HepG2 (cell line): ENCODE measurements around the gene SRSF7. TPM values are rescaled to one million over a fixed set of nuclear protein-coding genes. Genes with fewer than 3 reads are reported as not detected.
A peak's percentile ranks its signal among the peaks of the same experiment; 100 is the strongest.

Source experiments
- BCL6 ChIP-seq: IDR thresholded peaks from 2 replicates; pipeline ENCODE4 v1.6.1; 2016; ENCODE audit warnings: missing genetic modification reagents, missing compliant biosample characterization
- CENPT ChIP-seq: sonication (generic); formaldehyde crosslinking; IDR thresholded peaks from 2 replicates; pipeline ENCODE4 v1.8.0; 2022; ENCODE audit warnings: low read depth, mild to moderate bottlenecking, moderate library complexity, missing genetic modification reagents
- DNMT3B ChIP-seq: conservative IDR thresholded peaks from 2 replicates; pipeline ENCODE4 v1.6.1; 2016; ENCODE audit warnings: missing biosample characterization, control low read depth
- ELF1 ChIP-seq: sonication (generic); formaldehyde crosslinking; IDR thresholded peaks from 2 replicates; pipeline ENCODE4 v1.4.0; 2020; ENCODE audit warnings: missing genetic modification reagents
- HIVEP1 ChIP-seq: sonication (generic); formaldehyde crosslinking; IDR thresholded peaks from 2 replicates; pipeline ENCODE4 v1.4.0; 2020; ENCODE audit warnings: mild to moderate bottlenecking, missing genetic modification reagents
- HOXA5 ChIP-seq: sonication (generic); formaldehyde crosslinking; IDR thresholded peaks from 2 replicates; pipeline ENCODE4 v1.4.0; 2020; ENCODE audit warnings: missing genetic modification reagents
- KLF12 ChIP-seq: sonication (generic); formaldehyde crosslinking; IDR thresholded peaks from 2 replicates; pipeline ENCODE4 v1.4.0; 2020; ENCODE audit warnings: missing genetic modification reagents, borderline replicate concordance
- MLLT10 ChIP-seq: sonication (generic); formaldehyde crosslinking; IDR thresholded peaks from 2 replicates; pipeline ENCODE4 v1.4.0; 2020; ENCODE audit warnings: missing genetic modification reagents
- NCOR1 ChIP-seq: fragments of 200-600 bp; sonication (generic); IDR thresholded peaks from 2 replicates; pipeline ENCODE4 v1.7.0; 2017; ENCODE audit warnings: antibody characterized with exemption, low read length, borderline replicate concordance
- NFYC ChIP-seq: IDR thresholded peaks from 2 replicates; pipeline ENCODE4 v1.6.1; 2016; ENCODE audit warnings: missing genetic modification reagents, missing compliant biosample characterization
- SALL2 ChIP-seq: sonication (generic); formaldehyde crosslinking; IDR thresholded peaks from 2 replicates; pipeline ENCODE4 v1.8.1; 2023; ENCODE audit warnings: mild to moderate bottlenecking, missing genetic modification reagents, inconsistent platforms
- SP4 ChIP-seq: sonication (generic); formaldehyde crosslinking; IDR thresholded peaks from 2 replicates; pipeline ENCODE4 v1.8.1; 2023; ENCODE audit warnings: mild to moderate bottlenecking, missing genetic modification reagents
- TBP ChIP-seq: sonication (generic); formaldehyde crosslinking; IDR thresholded peaks from 2 replicates; pipeline ENCODE4 v1.5.0; 2020; ENCODE audit warnings: missing genetic modification reagents
- TCF7 ChIP-seq: sonication (generic); IDR thresholded peaks from 2 replicates; pipeline ENCODE4 v1.6.1; 2016; ENCODE audit warnings: antibody characterized with exemption, low read depth
- TP53 ChIP-seq: sonication (generic); formaldehyde crosslinking; conservative IDR thresholded peaks from 2 replicates; pipeline ENCODE4 v1.4.0; 2020; ENCODE audit warnings: missing genetic modification reagents
- ZBTB37 ChIP-seq: sonication (generic); formaldehyde crosslinking; IDR thresholded peaks from 2 replicates; pipeline ENCODE4 v1.4.0; 2020; ENCODE audit warnings: mild to moderate bottlenecking, missing genetic modification reagents
- ZC3H4 ChIP-seq: sonication (generic); formaldehyde crosslinking; IDR thresholded peaks from 2 replicates; pipeline ENCODE4 v1.4.0; 2020; ENCODE audit warnings: missing genetic modification reagents, borderline replicate concordance
- ZNF331 ChIP-seq: sonication (generic); formaldehyde crosslinking; IDR thresholded peaks from 2 replicates; pipeline ENCODE4 v1.4.0; 2020; ENCODE audit warnings: missing genetic modification reagents
- ZNF33B ChIP-seq: sonication (generic); formaldehyde crosslinking; IDR thresholded peaks from 2 replicates; pipeline ENCODE4 v1.5.1; 2020; ENCODE audit warnings: mild to moderate bottlenecking, missing genetic modification reagents
- ZNF431 ChIP-seq: sonication (generic); formaldehyde crosslinking; IDR thresholded peaks from 2 replicates; pipeline ENCODE4 v1.9.0; 2022; ENCODE audit warnings: missing genetic modification reagents, low read depth, mild to moderate bottlenecking, borderline replicate concordance
- ZNF557 ChIP-seq: sonication (generic); formaldehyde crosslinking; IDR thresholded peaks from 2 replicates; pipeline ENCODE4 v1.4.0; 2020; ENCODE audit warnings: missing genetic modification reagents
- ZNF562 ChIP-seq: sonication (generic); formaldehyde crosslinking; IDR thresholded peaks from 2 replicates; pipeline ENCODE4 v1.8.0; 2022; ENCODE audit warnings: missing genetic modification reagents, borderline replicate concordance
- ZNF580 ChIP-seq: IDR thresholded peaks from 2 replicates; pipeline ENCODE4 v1.6.1; 2016; ENCODE audit warnings: low read depth, borderline replicate concordance
- ZNF775 ChIP-seq: sonication (generic); formaldehyde crosslinking; IDR thresholded peaks from 2 replicates; pipeline ENCODE4 v1.4.0; 2020; ENCODE audit warnings: missing genetic modification reagents, mild to moderate bottlenecking, moderate library complexity, borderline replicate concordance
- ZNF781 ChIP-seq: sonication (generic); formaldehyde crosslinking; IDR thresholded peaks from 2 replicates; pipeline ENCODE4 v1.5.1; 2020; ENCODE audit warnings: borderline replicate concordance, mild to moderate bottlenecking, missing genetic modification reagents; ENCODE audit errors: not compliant biosample characterization
- polyA plus RNA-seq, 8 experiments: library from polyadenylated mRNA; depleted of rRNA in 3 of 8; stranded (reverse) in 7 of 8; unstranded in 1 of 8; fragments of >200 nt; fragmentation: Illumina TruSeq in 4 of 8; extraction: Trizol in 4 of 8; gene quantifications; 2 replicates each; pipeline versions ENCODE4 v1.2.1 to v1.2.3, GENCODE V29; 2011 to 2016; ENCODE audit warnings: low read depth in 4 of 8, missing spikeins in 1 of 8, mixed read lengths in 1 of 8; ENCODE audit not compliant: insufficient read depth in 1 of 8
- total RNA-seq, 5 experiments: library from RNA; depleted of rRNA; stranded (reverse); fragments of >200 nt; fragmentation: Illumina TruSeq; extraction: Trizol; gene quantifications; 2 replicates each; pipeline ENCODE4 v1.2.3, GENCODE V29; 2016; ENCODE audit warnings: low read depth in 1 of 5
- TF ChIP-seq, protein P1 (sequence below): sonication (generic); formaldehyde crosslinking; IDR thresholded peaks from 2 replicates; pipeline ENCODE4 v1.4.0; 2020; ENCODE audit warnings: missing genetic modification reagents
- TF ChIP-seq, protein P2 (sequence below): sonication (generic); formaldehyde crosslinking; IDR thresholded peaks from 2 replicates; pipeline ENCODE4 v1.4.0; 2020; ENCODE audit warnings: missing genetic modification reagents

Gene SRSF7
- total and polyA plus RNA-seq, 2 of the 13 experiments (the other 11 are each of a cell fraction or from before 2014, with no cell fraction given): 172 to 275 TPM

GRCh38 chr2:38750011-38750890, 910 bp downstream of the SRSF7 start (continued):
- TF ChIP-seq, protein P1, sequence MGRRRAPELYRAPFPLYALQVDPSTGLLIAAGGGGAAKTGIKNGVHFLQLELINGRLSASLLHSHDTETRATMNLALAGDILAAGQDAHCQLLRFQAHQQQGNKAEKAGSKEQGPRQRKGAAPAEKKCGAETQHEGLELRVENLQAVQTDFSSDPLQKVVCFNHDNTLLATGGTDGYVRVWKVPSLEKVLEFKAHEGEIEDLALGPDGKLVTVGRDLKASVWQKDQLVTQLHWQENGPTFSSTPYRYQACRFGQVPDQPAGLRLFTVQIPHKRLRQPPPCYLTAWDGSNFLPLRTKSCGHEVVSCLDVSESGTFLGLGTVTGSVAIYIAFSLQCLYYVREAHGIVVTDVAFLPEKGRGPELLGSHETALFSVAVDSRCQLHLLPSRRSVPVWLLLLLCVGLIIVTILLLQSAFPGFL (CRISPR knock-in tag): no peak
- no peak for TF ChIP-seq ZBTB37 (CRISPR knock-in tag)
- TF ChIP-seq ZNF562 (CRISPR knock-in tag): no peak
- TF ChIP-seq ZNF431: peak; percentile 55; the same call in 1 of the 2 replicates
- TF ChIP-seq NCOR1: no peak
- peak; percentile 7 for TF ChIP-seq HOXA5 (CRISPR knock-in tag)
- TF ChIP-seq TP53 (CRISPR knock-in tag): no peak
- TF ChIP-seq KLF12: peak; percentile 15; the same call in 1 of the 2 replicates
- TF ChIP-seq ZNF557: no peak
- TF ChIP-seq CENPT: no peak
- TF ChIP-seq ZNF331: no peak
- TF ChIP-seq ZNF33B (CRISPR knock-in tag): no peak
- 0 out of 2 replicates have a peak, but pooled peaks have one; percentile 23 for TF ChIP-seq NFYC (CRISPR knock-in tag)
- no peak; the same call in 1 of the 2 replicates for TF ChIP-seq MLLT10 (CRISPR knock-in tag)
- no peak for TF ChIP-seq TCF7
- no peak for TF ChIP-seq HIVEP1 (CRISPR knock-in tag)
- no peak for TF ChIP-seq ZC3H4
- TF ChIP-seq SP4 (CRISPR knock-in tag): no peak
- no peak for TF ChIP-seq BCL6
- no peak for TF ChIP-seq TBP
- TF ChIP-seq ZNF781: no peak
- no peak for TF ChIP-seq ELF1
- no peak for TF ChIP-seq ZNF580 (CRISPR knock-in tag)
- no peak for TF ChIP-seq SALL2 (CRISPR knock-in tag)
- TF ChIP-seq, protein P2, sequence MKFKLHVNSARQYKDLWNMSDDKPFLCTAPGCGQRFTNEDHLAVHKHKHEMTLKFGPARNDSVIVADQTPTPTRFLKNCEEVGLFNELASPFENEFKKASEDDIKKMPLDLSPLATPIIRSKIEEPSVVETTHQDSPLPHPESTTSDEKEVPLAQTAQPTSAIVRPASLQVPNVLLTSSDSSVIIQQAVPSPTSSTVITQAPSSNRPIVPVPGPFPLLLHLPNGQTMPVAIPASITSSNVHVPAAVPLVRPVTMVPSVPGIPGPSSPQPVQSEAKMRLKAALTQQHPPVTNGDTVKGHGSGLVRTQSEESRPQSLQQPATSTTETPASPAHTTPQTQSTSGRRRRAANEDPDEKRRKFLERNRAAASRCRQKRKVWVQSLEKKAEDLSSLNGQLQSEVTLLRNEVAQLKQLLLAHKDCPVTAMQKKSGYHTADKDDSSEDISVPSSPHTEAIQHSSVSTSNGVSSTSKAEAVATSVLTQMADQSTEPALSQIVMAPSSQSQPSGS (CRISPR knock-in tag): no peak
- TF ChIP-seq DNMT3B: no peak
- TF ChIP-seq ZNF775 (CRISPR knock-in tag): no peak
